Measurements from ENCODE around the gene TMC4.

GRCh38 chr19:54172471-54173358 lies at the start of gene TMC4:
- TF ChIP-seq POLR2A (IDR thresholded peaks at IDR 0.05): peak in 1 of 2 donors; percentile 53
- TF ChIP-seq, protein P1, sequence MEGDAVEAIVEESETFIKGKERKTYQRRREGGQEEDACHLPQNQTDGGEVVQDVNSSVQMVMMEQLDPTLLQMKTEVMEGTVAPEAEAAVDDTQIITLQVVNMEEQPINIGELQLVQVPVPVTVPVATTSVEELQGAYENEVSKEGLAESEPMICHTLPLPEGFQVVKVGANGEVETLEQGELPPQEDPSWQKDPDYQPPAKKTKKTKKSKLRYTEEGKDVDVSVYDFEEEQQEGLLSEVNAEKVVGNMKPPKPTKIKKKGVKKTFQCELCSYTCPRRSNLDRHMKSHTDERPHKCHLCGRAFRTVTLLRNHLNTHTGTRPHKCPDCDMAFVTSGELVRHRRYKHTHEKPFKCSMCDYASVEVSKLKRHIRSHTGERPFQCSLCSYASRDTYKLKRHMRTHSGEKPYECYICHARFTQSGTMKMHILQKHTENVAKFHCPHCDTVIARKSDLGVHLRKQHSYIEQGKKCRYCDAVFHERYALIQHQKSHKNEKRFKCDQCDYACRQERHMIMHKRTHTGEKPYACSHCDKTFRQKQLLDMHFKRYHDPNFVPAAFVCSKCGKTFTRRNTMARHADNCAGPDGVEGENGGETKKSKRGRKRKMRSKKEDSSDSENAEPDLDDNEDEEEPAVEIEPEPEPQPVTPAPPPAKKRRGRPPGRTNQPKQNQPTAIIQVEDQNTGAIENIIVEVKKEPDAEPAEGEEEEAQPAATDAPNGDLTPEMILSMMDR (IDR thresholded peaks at IDR 0.05): peak in 1 of 4 experiments; percentile 54
- TF ChIP-seq POLR2AphosphoS5 (IDR thresholded peaks at IDR 0.05): no peak
- no peak for TF ChIP-seq EP300 (IDR thresholded peaks at IDR 0.05)

Data from sigmoid colon (tissue), 4 donors.